HG03066 (cell line): ENCODE data around the gene ACOT4.
"Not testable (repeated sequence)": the region's sequence is repeated elsewhere in the genome, so short reads cannot be mapped to it uniquely, and the experiment has no call there.

ENCODE experiments used
- ATAC-seq: cut with Tn5 transposase; IDR thresholded peaks from one replicate; pipeline ENCODE4 v1.9.1; 2021; ENCODE audit warnings: low read depth; ENCODE audit not compliant: unreplicated experiment

The ACOT4 gene

DNA sequence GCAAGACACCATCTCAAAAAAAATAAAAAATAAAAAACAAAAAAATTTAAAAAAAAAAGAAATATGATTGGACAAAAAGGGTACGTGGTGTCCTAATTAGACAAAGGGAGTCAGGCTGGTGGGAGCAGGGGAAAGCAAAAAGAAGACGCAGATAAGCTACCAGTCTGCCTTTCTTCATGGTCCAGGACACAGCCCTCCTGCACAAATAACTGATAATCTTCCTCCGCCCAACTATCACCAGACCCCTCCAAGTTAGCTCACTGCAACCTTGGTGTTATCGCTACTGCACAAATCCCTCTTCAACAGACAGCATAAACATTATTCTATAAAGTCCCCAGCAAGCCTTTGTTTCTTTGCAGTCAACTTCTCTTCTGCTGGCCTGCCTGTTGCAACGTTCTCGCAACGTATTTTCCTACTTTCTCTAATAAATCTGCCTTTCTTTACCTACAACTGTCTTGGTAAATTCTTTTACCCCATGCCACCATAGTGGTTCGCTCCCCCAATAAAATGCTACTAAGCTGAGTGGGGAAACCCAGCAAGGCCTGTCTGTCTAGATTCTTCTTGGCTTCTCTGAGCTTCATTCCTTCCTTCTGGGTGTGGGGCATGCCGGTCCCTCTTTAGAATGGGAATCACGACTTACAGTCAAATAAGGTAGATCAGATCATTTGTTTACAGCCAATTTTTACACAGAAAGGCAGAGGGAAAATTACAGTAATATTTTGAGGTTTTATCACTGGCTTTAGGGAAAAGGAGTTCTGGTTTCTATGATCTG lies 38.5 kb downstream of the ACOT4 start:
- ATAC-seq: no peak

DNA sequence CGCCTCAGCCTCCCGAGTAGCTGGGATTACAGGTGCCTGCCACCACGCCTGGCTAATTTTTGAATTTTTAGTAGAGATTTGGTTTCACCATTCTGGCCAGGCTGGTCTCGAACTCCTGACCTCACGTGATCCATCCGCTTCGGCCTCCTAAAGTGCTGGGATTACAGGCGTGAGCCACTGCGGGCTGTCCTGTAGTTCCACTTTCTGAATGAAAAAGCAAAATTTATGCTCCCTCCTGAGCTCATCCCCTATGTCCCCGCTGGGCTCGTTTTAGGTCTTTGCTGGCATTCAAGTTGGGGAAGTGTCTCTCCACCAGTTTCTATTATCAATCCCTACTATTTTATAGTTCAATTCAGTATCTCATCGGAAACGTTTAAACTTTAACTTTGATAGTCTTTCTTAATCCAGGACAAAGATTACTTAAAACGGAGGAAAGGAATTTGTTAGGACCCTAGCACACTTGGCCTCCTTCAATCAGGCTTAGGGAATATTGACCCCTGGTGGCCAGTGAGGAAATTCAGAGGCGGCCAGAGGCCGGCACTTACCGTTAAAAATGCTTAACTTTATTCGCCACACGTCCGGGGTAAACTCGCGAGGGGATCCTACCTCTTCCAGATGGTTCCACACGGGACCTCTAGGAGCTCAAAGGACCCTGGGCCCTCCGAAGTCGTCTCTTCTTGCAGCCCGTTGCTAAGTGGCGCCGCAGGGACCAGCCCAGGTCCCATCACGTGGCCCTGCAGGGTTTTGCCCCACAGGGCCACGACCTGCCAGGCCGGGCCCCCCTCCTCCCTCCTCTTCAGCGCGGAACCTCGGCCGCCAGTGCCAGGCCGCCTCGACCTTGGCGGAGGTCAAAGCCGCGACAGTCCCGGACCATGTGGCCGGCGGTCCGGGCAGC lies 41.7 kb downstream of the ACOT4 start:
- no peak for ATAC-seq

DNA sequence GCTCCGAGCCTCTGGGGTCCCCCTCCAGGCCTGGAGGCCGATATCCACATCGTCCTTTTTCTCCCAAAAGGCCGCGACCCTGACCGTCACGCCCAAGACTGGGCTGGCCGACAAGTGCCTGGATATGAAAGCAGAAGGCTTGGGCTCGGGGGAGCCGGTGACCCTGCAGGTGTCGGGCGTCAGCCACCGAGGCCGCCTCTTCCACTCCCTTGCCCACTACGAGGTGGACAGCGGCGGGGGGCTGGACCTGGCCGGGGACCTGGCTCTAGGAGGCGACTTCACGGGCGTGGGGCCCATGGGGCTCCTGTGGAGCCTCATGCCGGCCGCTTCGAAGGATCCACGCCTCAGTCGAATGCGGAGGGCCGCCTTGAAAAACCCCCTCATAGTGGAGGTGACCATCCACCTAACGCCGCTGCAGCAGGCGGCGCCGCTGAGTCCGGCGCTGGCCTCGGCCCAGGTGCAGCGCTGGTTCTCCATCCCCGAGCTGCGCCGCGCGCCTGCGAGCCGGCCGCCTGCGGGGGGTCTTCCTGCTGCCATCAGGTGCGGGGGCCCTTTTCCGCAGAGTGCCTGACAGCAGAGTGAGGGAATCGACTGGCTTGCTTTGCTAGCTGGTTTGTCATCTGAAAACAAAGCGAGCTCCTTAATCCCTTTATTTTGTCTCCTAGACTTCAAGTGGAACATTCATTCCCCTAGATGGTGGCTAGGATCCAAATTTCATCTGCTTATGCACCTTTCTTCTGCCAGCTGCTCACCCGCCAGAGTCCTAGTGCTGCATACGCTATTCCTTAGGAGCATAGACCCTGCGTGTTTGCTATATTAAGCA lies 42.5 kb downstream of the ACOT4 start:
- no peak for ATAC-seq

DNA sequence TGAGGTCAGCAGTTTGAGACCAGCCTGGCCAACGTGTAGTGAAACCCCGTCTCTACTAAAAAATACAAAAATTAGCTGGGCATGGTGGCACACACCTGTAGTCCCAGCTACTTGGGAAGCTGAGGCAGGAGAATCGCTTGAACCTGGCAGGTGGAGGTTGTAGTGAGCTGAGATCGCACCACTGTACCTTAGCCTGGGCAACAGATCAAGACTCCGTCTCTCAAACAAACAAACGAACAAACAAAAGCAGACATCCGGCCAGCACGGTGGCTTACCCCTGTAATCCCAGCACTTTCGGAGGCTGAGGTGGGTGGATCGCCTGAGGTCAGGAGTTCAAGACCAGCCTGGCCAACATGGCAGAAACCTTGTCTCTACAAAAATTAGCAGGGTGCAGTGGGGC lies 44.7 kb downstream of the ACOT4 start:
- ATAC-seq: not testable (repeated sequence)

DNA sequence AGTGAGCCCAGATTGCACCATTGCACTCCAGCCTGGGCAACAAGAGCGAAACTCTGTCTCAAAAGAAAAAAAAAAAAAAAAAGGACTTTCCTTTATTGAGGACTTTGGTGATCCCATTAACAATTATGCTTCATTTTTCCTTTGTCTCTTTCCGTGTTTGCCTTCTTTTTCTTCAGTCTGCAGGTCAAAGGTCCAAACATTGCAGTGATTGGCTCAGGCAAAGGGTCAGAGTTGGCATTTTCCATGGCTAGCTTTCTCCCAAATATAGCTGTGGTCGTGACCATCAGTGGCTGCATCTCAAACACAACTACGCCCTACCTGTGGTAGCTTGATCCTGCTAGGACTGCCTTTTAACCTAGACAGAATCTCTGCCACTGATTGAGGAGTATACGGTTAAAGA lies 46.2 kb downstream of the ACOT4 start:
- ATAC-seq: no peak

DNA sequence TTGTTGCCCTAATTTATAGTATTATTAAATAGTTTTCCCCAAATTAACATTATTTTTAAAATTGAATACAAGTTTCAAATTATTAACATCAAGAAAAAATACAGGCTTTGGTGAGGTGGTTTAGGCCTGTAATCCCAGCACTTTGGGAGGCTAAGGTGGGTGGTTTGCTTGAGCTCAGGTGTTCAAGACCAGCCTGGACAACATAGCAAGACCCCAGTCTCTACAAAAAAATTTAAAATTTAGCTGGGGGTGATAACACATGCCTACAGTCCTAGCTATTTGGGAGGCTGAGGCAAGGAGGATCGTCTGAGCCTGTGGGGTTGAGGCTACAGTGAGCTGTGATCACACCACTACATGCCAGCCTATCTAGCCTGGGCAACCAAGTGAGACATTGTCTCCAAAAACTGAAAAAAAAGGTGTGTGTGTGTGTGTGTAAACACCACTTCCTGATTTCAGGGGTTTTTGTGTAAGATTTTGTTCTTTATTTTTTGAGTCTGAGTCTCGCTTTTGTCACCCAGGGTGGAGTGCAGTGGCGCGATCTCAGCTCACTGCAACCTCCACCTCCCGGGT lies 49.2 kb downstream of the ACOT4 start:
- no peak for ATAC-seq

DNA sequence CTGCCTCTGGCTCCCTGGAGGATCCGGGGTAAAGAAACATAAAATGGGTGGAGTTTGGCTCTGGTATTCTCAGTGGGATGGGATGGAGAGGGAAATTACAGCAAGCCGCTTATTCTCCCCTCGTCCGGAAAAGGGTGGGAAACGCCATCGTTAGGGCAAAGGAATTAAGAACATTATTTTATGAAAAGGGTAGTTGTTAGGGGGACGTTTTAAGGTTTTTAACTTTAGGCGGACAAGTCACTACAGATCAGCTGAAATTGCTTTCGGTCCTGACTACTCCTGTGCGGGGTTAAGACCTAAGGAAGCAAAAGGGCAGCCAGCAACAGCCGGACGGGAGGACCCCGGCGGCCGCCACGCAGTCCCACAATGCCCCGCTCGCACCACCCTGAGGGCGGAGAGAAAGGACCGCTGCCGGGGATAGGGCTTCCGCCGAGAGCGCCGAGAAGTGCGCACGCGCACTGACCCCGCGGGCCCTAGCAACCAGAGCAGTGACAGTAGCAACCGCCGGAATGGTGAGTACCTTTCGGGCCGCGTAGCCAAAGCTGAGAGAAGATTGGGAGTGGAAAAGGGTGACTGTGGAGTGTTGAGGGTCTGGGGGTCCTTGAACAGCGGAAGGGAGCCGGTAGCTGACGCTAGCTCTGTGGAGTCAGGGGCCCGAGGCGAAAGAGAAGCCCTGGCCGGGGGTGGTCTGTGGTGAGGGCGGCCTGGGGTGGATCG lies 53.0 kb downstream of the ACOT4 start, which contains the start of gene DNAL1:
TSS of gene DNAL1 (plus strand) at position 456 of the 717 bp plus-strand sequence. CDS start at position 510, 54 bp downstream.
- peak; percentile 97 for ATAC-seq

DNA sequence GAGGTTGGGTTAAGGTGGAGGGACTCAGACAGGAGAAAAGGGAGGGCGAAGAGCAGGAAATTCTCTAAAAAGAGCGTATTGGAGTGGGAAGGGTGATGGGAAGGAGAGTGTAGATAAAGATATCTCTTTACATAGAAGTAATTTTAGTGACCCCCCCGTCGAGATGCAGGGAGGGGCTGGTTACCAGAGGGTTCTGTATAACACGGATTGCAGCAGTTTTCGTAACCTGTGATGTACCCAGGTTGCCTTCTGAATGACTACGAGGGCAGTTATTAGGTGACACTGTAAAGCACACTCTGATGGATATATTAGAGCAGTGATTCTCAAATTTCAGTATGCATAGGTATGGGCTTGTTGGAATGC lies 53.6 kb downstream of the ACOT4 start:
- no peak for ATAC-seq
